Subcutaneous abdominal adipose tissue (tissue), 5 donors: ENCODE results near the gene LARP1.

Experiments
- H3K27ac ChIP-seq: one replicate; pipeline ENCODE4 v1.7.0; 2013; ENCODE audit warnings: low read depth, mild to moderate bottlenecking, inconsistent platforms, low read length, moderate library complexity
- H3K27me3 ChIP-seq, 5 donors: one replicate each; pipeline ENCODE4 v1.7.0; 2013; ENCODE audit warnings: low read length in 5 of 5, inconsistent platforms in 1 of 5; ENCODE audit not compliant: control insufficient read depth in 5 of 5, insufficient read depth in 4 of 5
- H3K36me3 ChIP-seq, 5 donors: one replicate each; pipeline ENCODE4 v1.7.0; 2013; ENCODE audit warnings: low read length in 5 of 5; ENCODE audit not compliant: control insufficient read depth in 5 of 5, insufficient read depth in 5 of 5
- H3K4me1 ChIP-seq, 5 donors: one replicate each; pipeline ENCODE4 v1.7.0; 2013; ENCODE audit warnings: low read length in 5 of 5, mild to moderate bottlenecking in 3 of 5, moderate library complexity in 1 of 5; ENCODE audit not compliant: control insufficient read depth in 5 of 5, insufficient read depth in 5 of 5
- H3K4me3 ChIP-seq, 5 donors: one replicate each; pipeline ENCODE4 v1.7.0; 2013; ENCODE audit warnings: low read length in 5 of 5, low read depth in 1 of 5
- H3K9ac ChIP-seq, 5 donors: one replicate each; pipeline ENCODE4 v1.7.0; 2013; ENCODE audit warnings: low read length in 5 of 5, mild to moderate bottlenecking in 4 of 5, moderate library complexity in 3 of 5
- H3K9me3 ChIP-seq, 5 donors: one replicate each; pipeline ENCODE4 v1.7.0; 2013; ENCODE audit warnings: low read length in 5 of 5; ENCODE audit not compliant: control insufficient read depth in 5 of 5
- donor health status: healthy.
- donor health status: healthy.
- donor health status: healthy.
- donor health status: healthy.
- donor health status: healthy.

The LARP1 gene

DNA sequence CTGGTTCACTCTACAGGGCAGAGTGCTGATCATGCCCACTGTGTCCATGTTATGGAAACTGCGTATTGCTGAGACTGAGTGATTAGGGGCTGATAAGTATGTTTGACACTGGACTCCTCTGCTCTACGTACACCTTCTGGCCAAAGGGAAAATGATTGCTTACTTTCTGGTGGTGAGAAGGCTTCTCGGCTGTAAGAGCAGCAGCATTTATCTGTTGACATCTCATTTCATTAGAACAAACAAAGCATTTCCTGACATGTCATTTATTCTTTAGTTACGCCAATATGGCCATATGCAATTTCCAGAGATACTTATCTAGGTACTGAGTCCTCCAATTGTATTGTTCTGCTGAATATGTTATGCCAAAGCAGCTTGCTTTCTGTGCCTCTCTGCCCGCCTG lies 89.6 kb downstream of the LARP1 start:
- Histone ChIP-seq H3K9me3 (no peaks in the 10 kb centered on the region), H3K36me3 (peaks cover 0 to 5% (median 3%) of the 10 kb centered on the region in 5 donors), H3K27ac (no peak overlapping the region), H3K9ac (no peak overlapping the region), H3K4me1 (peaks cover 0 to 25% (median 20%) of the 10 kb centered on the region in 5 donors), H3K27me3 (no peaks in the 10 kb centered on the region), H3K4me3 (no peak overlapping the region)

GRCh38 chr5:154849264-154849785 lies 94.1 kb downstream of the LARP1 start:
- Histone ChIP-seq H3K4me3 (peak overlapping the region; percentile 83 to 99 (median 91)), H3K9ac (peak overlapping the region in 4 of 5 donors; percentile 28 to 75 (median 65)), H3K36me3 (peaks cover 0 to 5% (median 0%) of the 10 kb centered on the region in 5 donors), H3K9me3 (no peaks in the 10 kb centered on the region), H3K4me1 (peaks cover 0 to 40% (median 34%) of the 10 kb centered on the region in 5 donors), H3K27ac (peak overlapping the region; percentile 68), H3K27me3 (no peaks in the 10 kb centered on the region)

GRCh38 chr5:154849791-154850201 lies 94.6 kb downstream of the LARP1 start:
- H3K36me3 ChIP-seq = peaks cover 0 to 4% (median 0%) of the 10 kb centered on the region in 5 donors
- H3K9me3 ChIP-seq = no peaks in the 10 kb centered on the region
- H3K27me3 ChIP-seq = no peaks in the 10 kb centered on the region
- peak overlapping the region; percentile 83 to 99 (median 91) for H3K4me3 ChIP-seq
- H3K27ac ChIP-seq = peak overlapping the region; percentile 68
- peak overlapping the region; percentile 16 to 75 (median 60) for H3K9ac ChIP-seq
- H3K4me1 ChIP-seq = peaks cover 0 to 38% (median 34%) of the 10 kb centered on the region in 5 donors

GRCh38 chr5:154850255-154851062 lies 95.3 kb downstream of the LARP1 start, which contains the start of gene FAXDC2:
TSS of gene FAXDC2 (minus strand) at chr5:154850603. CDS start at chr5:154838178, 12,425 bp downstream.
- Histone ChIP-seq H3K9ac (peak within 1 kb of the TSS; percentile 28 to 75 (median 60)), H3K27ac (peak within 1 kb of the TSS; percentile 68)

DNA sequence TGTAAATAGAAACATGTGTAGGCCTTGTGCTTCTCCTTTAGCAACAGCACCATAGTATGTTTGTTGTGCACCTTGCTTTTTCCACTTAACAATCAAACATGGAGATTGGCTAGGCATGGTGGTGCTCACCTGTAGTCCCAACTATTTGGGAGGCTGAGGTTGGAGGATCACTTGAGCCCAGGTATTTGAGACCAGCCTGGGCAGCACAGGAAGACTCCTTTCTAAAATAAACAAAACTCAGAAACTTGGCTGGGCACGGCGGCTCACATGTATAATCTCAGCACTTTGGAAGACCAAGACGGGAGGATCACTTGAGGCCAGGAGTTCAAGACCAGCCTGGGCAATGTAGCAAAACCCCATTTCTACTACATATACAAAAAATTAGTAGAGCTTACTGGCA lies 96.2 kb downstream of the LARP1 start:
- peak overlapping the region in 1 of 5 donors; percentile 72 for H3K9ac ChIP-seq
- H3K4me3 ChIP-seq = no peak overlapping the region
- no peak overlapping the region for H3K27ac ChIP-seq
- peaks cover 0 to 36% (median 31%) of the 10 kb centered on the region in 5 donors for H3K4me1 ChIP-seq
- no peaks in the 10 kb centered on the region for H3K9me3 ChIP-seq
- no peaks in the 10 kb centered on the region for H3K27me3 ChIP-seq
- H3K36me3 ChIP-seq = no peaks in the 10 kb centered on the region

More at GRCh38 chr5:154850255-154851062, 95.3 kb downstream of the LARP1 start, which contains the start of gene FAXDC2:
- Histone ChIP-seq H3K27me3 (no peaks in the 10 kb centered on the region), H3K4me1 (peaks cover 0 to 36% (median 31%) of the 10 kb centered on the region in 5 donors), H3K36me3 (no peaks in the 10 kb centered on the region), H3K4me3 (peak within 1 kb of the TSS; percentile 83 to 99 (median 91)), H3K9me3 (no peaks in the 10 kb centered on the region)

DNA sequence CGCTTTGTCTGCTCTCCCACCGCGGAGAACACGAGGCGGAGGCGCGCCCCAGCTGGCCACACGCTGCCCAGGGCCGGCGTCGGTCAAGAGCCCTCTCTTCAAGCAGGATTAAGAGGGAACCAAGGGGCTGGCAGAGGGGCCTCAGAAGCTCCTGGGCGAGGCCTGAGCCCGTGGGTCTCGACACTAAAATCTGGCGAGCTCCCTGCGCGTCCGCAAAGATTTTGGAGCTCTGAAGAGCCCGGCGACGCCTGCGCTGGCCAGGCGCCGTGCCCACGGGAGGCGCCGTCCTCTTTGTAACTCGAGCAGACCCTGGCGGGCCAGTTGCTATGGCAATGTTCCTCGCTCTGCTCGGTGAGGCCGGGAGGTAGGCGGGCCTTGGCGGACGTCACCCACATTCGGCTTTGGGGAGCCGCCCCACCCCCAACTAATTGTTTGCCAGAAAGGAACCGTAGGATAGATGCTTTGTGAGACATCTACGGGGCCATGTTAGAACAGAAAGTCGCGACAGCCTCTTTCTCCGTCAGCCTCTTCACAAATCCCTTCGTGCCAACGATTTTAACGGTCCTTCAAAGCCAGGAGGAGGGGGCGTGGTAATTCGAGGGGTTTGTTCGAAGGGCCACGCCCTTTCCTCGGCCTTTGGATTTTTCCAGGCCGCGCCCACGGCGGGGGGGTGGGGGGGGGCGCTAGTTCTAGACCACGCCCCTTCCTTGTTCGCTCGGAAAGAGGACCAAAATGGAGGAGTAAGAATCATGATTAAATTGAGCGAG lies 102.5 kb downstream of the LARP1 start:
- Histone ChIP-seq H3K27ac (peak overlapping the region; percentile 96), H3K4me3 (peak overlapping the region; percentile 66 to 95 (median 87)), H3K4me1 (peaks cover 11 to 45% (median 43%) of the 10 kb centered on the region in 5 donors), H3K36me3 (no peaks in the 10 kb centered on the region), H3K27me3 (no peaks in the 10 kb centered on the region), H3K9me3 (no peaks in the 10 kb centered on the region), H3K9ac (peak overlapping the region; percentile 81 to 93 (median 89))

- Histone ChIP-seq H3K27ac (peak within 1 kb of the TSS; percentile 96), H3K4me3 (peak within 1 kb of the TSS; percentile 66 to 95 (median 91)), H3K4me1 (peaks cover 12 to 50% (median 46%) of the 10 kb centered on the region in 5 donors), H3K9me3 (no peaks in the 10 kb centered on the region), H3K27me3 (no peaks in the 10 kb centered on the region), H3K36me3 (peaks cover 0 to 4% (median 3%) of the 10 kb centered on the region in 5 donors), H3K9ac (peak within 1 kb of the TSS; percentile 81 to 93 (median 89))
Observed at GRCh38 chr5:154858297-154858971, 103.3 kb downstream of the LARP1 start, which contains the start of gene CNOT8. TSS of gene CNOT8 (plus strand) at chr5:154858627. CDS start at chr5:154863279, 4,652 bp downstream.

DNA sequence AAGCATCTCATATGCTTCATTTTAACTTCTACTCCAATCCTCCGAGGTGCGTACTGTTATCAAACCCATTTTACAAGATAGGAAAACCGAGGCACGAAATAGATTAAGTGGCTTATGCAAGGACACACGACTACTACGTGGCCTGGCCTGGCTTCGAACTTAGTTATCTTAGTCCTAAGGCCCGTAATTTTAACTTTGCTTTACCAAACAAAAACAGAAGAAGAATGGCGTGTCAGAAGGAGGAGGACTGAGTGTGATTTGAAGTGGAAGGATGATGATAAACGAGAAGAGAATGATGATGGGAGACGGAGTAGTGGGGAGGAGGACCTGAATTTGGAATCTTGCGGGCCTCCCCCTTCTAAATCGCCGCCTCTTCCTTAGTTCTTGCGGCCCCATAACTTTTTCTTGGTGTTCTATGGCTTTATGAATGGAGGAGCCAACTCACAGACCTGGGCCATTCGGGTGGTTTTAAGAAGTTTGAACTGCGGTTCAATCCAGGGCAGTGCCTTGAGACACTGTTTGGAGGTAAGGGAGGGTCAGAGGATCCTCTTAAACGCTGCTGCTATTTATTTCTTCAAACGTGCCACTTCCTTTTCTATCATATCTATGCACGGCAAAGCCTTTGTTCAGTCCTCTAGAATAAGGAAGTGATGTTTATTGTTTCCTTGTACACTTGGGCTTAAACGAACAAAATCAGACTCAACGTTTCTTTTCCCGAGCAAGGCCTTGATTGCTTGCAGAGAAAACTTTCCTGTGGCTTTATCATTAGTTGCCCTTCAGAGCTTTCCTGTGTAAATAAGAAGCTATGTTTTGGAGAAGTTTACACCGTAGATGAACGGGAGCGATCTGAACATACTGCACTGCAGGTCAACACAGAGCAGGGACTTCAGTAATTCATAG lies 104.0 kb downstream of the LARP1 start:
- Histone ChIP-seq H3K4me3 (peak overlapping the region; percentile 66 to 95 (median 91)), H3K27me3 (no peaks in the 10 kb centered on the region), H3K27ac (peak overlapping the region; percentile 96), H3K4me1 (peaks cover 12 to 52% (median 46%) of the 10 kb centered on the region in 5 donors), H3K36me3 (peaks cover 0 to 8% (median 6%) of the 10 kb centered on the region in 5 donors), H3K9ac (peak overlapping the region; percentile 32 to 93 (median 89)), H3K9me3 (no peaks in the 10 kb centered on the region)
